ENCODE measurements around the gene RCAN3. TPM values are rescaled to one million over a fixed set of nuclear protein-coding genes. Genes with fewer than 3 reads are reported as not detected.
"Not testable (repeated sequence)": the region's sequence is repeated elsewhere in the genome, so short reads cannot be mapped to it uniquely, and the experiment has no call there.

Gene RCAN3
- polyA plus RNA-seq, 5 donors: 7.6 to 10.5 (median 8.5) TPM

- DNase-seq: no peak
These were observed 45.4 kb downstream of the RCAN3 start for GRCh38 chr1:24548070-24548469.

DNA sequence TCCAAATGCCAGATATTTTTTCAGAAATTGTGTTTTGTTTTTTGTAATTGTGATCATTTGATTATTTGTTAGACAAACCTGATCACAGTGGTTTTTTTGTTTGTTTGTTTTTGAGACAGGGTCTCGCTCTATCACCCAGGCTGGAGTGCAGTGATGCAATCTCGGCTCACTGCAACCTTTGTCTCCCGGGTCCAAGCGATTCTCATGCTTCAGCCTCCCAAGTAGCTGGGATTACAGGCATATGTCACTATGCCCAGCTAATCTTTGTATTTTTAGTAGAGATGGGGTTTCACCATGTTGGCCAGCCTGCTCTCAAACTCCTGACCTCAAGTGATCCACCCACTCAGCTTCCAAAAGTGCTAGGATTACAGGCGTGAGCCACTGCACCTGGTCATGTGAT lies 46.6 kb downstream of the RCAN3 start:
- not testable (repeated sequence) for DNase-seq

DNA sequence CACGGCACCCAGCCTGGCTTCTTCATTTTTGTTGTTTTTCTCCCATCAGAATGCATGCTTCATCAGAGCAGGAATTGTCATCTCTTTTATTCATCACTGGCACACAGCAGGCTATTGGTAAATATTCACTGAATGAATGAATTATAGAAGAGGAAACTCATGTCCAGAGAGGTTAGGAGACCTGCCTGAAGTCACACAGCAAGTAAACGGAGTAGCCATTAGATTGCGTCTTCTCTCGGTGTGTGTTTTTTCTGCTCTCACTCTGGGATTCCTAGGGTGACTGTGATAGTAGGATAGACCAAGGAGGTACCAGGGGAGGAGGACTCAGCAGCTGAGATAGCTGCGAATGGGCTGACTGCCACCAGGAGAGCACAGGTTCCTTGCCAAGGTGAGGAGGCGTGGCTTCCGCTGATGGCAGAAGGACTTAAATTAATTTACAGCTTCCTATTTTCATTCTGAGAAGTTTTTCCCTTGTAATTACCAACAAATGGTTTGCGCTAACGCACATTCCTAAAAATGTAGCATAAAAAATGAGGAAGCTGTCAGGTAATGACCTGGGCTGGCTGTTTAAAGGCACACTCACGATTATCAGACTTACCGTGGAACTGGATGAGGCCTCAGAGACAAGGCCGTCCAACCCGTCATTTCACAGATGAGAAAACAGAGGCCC lies 48.8 kb downstream of the RCAN3 start:
- DNase-seq: no peak

- DNase-seq: peak; percentile 48 to 57
These were observed 49.4 kb downstream of the RCAN3 start for GRCh38 chr1:24551960-24552571.

DNA sequence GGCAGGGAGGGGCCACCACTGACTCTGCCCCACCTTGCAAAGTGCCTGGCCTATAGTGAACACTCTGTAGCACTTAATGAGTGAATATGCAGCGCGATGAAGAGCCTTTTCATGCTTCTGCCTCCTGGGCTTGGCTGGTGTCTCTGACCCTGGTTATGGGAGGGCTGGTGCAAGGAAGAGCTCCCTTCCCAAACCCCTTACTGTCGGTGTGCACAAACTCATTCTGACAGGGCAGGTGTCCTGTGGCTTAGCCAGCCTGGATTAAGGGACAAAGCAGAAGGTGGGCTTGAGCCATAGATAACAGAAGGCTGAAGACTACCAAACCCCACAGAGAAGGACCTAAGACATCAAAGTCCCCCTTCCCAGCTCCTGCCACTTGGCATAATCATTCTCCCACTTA lies 51.3 kb downstream of the RCAN3 start:
- DNase-seq: no peak

DNA sequence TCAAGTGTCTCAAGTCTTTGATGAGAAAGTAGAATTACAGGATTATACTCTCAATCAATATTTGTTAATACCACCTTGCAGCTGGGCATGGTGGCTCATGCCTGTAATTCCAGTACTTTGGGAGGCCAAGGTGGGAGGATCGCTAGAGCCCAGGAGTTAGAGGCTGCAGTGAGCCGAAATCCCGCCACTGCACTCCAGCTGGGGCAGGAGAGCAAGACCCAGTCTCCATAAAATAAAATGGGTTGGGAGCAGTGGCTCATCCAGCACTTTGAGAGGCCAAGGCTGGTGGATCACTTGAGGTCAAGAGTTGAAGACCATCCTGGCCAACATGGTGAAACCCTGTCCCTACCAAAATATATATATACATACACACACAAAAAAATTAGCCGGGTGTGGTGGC lies 52.1 kb downstream of the RCAN3 start:
- DNase-seq: no peak

DNA sequence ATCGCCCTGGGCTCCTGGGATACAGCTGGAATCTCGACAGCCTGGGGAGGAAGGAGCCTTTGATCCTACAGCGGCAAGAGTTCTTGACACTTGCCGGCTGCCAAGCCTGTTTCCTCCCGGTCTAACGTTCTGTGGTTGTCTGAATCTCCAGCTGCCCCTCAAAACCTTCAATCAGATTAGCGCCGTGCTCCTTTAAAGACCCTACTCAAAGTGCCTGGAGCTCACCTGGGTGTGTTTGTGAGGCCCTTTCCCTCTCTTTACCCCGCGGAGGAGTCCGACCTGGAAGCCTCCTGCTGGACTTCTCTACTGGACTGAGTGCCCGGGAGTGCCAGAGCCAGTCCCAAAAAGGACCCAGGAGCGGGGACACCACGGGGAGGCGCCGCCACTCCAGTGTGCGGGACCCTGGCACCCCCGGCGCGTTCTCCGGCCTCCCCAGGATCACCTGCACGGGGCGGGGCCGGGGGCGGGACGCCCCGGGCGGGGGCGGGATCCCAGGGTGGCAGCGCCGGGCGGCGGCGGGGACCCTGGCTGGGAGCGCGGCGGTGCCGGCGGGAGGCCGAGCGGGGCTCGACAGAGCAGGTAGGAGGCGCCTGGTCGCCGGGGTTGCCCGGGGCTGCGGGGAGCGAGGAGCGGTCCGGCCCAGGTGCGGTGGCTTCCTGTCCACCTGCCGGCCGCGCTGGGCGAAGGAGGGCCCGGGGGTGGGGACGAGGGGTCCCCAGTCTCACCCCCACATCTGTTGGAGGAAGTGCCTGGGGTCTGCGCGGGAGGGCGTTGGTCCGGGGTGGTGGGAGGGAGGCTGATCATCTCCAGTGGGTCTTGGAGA lies 53.2 kb downstream of the RCAN3 start, which contains the start of gene NCMAP:
NCMAP (plus strand) TSS at position 497 of the 823 bp plus-strand sequence. CDS start 39,344 bp downstream, outside the sequence.
- peak in 1 of 2 donors; percentile 45 for DNase-seq

DNA sequence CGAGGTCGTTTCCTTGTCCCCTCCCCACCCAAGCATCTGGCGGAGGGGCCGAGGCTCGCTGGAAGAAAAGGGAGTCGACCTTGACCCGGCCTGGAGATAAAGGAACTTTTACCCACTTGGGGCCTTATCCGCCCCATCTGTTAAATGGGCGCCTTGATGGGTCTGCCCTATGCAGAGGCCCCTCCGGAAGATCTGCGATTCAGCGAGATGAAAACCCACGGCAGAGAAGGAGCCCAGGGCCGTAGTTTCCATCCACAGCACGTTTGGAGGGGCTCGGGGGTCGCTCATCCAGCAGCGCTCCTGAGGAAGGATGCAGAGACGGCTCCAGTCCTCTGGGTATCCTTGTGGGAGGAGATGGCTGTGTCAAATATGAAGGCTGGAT lies 53.8 kb downstream of the RCAN3 start:
- no peak for DNase-seq

DNA sequence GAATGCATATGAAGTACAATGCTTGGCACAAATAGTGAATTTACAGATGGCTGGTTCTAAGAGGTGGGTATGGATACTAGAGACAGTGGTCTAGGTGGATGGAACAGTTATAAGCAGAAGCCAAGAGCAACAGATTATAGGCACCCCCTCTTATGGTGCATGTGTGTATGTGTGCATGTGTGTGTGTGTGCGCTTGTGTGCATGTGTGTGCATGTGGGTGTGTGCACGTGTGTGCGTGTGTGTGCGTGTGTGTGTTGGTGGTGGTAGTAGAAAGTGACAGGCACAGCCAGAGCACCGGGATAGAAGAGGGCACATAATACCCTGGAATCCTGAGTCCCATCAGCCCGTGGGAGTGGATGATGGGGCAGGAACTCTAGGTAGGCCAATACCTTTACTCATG lies 54.6 kb downstream of the RCAN3 start:
- DNase-seq: no peak

- DNase-seq: no peak
These were observed 55.1 kb downstream of the RCAN3 start for GRCh38 chr1:24557711-24558131.

GRCh38 chr1:24558455-24558854 lies 55.8 kb downstream of the RCAN3 start:
- DNase-seq: no peak

GRCh38 chr1:24558902-24559791 lies 56.5 kb downstream of the RCAN3 start:
- DNase-seq: peak in 1 of 2 donors; percentile 42

DNA sequence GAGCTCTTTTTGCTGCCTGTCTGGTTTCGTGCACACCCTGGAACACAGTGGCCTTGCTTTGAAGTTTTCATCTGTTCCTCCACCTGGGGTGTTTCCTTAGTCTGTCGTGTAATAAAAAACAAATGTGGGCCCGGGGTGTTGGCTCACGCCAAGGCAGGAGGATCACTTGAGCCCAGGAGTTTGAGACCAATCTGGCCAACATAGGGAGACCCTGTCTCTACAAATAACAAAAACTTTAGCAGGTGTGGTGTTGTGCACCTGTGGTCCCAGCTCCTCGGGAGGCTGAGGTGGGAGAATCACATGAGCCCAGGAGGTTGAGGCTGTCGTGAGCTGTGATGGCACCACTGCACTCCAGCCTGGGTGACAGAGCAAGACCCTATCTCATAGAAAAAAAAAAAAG lies 57.7 kb downstream of the RCAN3 start:
- no peak for DNase-seq

- no peak for DNase-seq
These were observed 60.0 kb downstream of the RCAN3 start for GRCh38 chr1:24562625-24563024.

DNA sequence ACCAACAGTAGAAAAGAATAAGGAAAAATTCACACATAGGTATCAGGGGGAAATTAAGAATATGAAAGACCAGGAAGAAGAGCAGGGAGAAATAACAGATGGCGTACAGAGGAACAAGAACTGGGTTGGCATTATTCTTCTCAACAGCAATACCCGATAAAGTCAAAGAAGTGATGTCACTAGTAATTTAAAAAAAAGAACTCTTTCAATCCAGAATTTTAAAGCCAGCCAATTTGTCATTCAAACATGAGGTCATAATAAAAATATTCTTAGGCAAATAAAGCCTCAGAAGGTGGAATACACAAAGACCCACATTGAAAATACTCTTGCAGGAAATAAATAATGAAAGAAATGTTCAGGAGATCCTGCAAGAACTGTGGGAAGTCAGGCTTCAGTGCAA lies 62.1 kb downstream of the RCAN3 start:
- DNase-seq: no peak

GRCh38 chr1:24566236-24566867 lies 63.7 kb downstream of the RCAN3 start:
- DNase-seq: no peak

DNA sequence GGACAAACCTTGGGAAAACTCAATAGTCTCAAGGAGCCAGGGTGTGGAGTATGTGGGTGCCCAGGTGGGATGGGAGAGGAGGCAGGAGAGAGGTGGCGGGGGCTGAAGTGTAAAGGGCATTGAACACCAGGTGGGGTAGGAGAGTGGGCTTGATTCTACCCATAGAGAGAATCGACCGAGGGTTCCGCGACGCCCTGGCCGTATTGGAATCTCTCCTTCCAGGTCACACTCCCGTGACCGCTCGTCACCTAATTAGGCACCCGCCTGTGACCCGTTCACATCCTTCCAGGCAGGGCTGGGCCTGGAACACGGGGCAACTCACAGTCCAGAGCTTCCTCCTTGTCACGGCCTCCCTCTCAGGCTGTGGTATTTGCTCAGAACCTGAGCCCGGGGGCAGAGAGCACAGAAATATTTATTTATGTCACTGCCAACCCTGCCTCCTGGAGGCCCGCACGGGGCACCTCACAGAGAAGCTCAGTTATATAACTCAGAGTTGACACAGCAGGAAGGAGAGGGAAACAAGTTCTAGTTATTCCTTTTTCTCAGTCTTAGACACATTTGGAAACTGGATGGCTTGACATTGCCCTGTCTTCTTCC lies 65.3 kb downstream of the RCAN3 start:
- DNase-seq: peak; percentile 51 to 58

DNA sequence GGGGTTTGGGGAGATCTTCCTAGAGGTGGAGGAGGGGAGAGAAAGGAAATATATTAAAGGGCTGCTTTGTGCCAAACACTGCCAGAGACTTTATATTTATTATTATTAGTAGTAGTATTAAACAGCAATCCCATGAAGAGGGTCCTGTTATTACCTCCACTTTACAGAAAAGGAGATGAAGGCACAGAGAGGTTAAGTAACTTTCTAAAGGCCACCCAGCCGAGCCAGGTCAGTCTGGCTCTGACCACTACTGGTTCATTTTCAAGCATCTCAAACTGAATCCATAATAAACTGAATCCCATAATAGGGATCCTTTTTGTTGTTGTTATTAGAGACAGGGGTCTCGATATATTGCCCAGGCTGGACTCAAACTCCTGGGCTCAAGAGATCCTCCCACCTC lies 65.8 kb downstream of the RCAN3 start:
- DNase-seq: no peak

GRCh38 chr1:24570265-24571125 lies 67.9 kb downstream of the RCAN3 start:
- DNase-seq: no peak

GRCh38 chr1:24572301-24572700 lies 69.7 kb downstream of the RCAN3 start:
- no peak for DNase-seq
